GM12864 (cell line): ENCODE results near the gene VSTM1.

ENCODE experiments used
- DNase-seq: peaks from one replicate; pipeline ENCODE4 v3.0.0-alpha.2; 2011; ENCODE audit warnings: low read depth
- H3K4me3 ChIP-seq: 2 replicates; pipeline ENCODE4 v1.5.1; 2011; ENCODE audit warnings: mild to moderate bottlenecking, low read depth, low read length, control low read depth
- TF ChIP-seq, protein P1 (sequence below): IDR thresholded peaks from 2 replicates; pipeline ENCODE4 v1.5.1; 2011; ENCODE audit warnings: low read depth, mild to moderate bottlenecking, moderate library complexity, low read length, control low read depth, inconsistent platforms; ENCODE audit errors: missing control alignments

Gene VSTM1

DNA sequence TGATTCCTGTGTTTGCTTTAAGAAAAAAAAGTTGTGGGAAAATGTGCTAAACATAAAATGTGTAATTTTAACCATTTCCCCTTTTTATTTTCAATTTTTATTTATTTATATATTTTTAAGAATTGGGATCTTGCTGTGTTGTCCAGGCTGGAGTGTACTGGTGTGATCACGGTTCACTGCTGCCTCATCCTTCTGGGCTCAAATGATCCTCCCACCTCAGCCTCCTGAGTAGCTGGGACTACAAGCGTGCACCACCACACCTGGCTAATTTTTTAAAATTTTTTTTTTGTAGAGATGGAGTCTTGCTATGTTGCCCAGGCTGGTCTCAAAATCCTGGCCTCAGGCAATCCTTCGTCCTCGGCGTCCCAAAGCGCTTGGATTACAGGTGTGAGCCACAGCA lies 53.2 kb downstream of the VSTM1 start:
- TF ChIP-seq, protein P1, sequence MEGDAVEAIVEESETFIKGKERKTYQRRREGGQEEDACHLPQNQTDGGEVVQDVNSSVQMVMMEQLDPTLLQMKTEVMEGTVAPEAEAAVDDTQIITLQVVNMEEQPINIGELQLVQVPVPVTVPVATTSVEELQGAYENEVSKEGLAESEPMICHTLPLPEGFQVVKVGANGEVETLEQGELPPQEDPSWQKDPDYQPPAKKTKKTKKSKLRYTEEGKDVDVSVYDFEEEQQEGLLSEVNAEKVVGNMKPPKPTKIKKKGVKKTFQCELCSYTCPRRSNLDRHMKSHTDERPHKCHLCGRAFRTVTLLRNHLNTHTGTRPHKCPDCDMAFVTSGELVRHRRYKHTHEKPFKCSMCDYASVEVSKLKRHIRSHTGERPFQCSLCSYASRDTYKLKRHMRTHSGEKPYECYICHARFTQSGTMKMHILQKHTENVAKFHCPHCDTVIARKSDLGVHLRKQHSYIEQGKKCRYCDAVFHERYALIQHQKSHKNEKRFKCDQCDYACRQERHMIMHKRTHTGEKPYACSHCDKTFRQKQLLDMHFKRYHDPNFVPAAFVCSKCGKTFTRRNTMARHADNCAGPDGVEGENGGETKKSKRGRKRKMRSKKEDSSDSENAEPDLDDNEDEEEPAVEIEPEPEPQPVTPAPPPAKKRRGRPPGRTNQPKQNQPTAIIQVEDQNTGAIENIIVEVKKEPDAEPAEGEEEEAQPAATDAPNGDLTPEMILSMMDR = no peak
- no peak overlapping the region for H3K4me3 ChIP-seq
- DNase-seq = no peak

DNA sequence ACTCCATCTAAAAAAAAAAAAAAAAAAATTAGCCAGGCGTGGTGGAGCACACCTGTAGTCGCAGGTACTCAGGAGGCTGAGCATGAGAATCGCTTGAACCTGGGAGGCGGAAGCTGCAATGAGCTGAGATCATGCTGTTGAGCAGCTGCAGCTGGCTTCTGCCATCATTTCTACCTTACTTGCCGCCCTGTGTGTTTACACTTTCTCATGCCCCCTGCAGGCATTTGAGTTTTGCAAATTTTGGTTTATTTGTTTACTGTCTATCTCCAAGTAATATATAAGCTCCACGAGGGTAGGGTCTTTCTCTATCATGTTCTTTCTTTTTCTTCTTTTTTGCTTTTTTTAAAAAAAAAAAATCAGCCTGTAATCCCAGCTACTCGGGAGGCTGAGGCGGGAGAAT lies 54.3 kb downstream of the VSTM1 start:
- TF ChIP-seq, protein P1 = no peak
- H3K4me3 ChIP-seq = no peak overlapping the region
- DNase-seq = no peak

DNA sequence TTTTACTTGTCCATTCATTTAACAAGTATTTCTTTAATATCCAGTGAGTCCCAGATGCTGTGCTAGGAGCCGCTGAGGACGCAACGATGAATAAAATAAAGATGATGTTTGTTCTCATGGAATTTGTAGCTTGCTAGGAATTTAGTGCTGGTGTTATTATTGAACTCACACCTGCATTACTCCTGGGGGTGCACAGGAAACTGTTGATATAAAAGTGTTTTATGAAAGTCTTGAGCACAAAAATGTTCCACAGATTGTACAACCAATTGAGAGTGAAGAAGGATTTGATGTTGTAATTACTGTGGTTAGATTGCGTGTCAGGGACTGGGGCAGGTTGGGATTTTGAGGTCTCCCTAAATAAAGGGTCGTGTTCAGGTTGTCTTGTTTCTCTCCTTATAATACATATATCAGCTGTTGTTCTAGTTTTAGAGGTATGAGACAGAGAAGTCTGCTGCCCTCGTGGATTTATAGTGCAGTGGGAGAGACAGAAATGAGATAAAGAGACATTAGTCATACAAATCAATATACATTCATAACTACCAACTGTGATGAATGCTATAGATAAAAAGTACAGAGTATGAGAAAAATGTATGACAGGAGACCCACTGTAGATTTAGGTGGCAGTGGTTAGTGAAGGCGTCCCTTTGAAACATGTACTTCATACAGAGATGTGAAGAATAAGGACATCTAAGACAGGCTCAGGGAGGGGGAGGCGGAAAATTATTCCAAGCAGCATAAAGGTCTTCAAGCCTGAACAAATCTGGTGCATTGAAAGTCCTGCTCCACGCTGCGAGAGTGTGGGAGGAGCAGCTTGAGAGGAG lies 61.0 kb downstream of the VSTM1 start:
- no peak for DNase-seq
- TF ChIP-seq, protein P1 = no peak
- H3K4me3 ChIP-seq = no peak overlapping the region

DNA sequence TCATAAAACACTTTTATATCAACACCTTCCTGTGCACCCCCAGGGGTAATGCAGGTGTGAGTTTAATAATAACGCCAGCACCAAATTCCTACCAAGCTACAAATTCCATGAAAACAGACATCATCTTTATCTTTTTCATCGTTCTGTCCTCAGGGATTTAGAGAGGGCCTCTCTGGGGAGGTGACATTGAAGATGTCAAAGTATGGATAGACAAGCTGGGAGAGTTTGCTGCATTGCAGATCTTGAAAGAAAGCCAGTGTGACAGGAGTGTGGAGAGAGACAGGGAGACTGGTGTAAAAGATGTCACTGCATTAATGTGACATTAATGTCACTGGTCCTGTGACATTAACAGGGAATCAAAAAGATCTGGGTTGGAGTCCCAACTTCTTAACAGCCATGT lies 62.2 kb downstream of the VSTM1 start:
- TF ChIP-seq, protein P1 = no peak
- no peak overlapping the region for H3K4me3 ChIP-seq

DNA sequence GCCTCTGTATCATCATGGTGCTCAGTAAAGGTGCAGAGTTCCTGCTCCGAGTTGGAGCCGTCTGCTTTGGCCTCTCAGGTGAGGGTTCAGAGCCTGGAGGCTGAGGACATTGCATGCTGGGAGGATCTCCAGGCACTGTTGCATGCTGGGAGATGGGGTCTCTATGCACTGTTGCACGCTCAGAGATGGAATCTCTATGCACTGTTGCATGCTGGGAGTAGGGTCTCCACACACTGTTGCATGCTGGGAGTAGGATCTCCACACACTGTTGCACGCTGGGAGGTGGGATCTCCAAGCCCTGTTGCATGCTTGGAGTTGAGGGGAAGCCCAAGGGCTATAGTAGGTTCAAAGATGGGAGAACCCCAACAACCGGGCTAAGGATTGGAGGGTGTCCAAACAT lies 64.0 kb downstream of the VSTM1 start:
- no peak overlapping the region for H3K4me3 ChIP-seq
- TF ChIP-seq, protein P1 = no peak
- DNase-seq = no peak

More for the DNA sequence above, 62.2 kb downstream of the VSTM1 start:
- no peak for DNase-seq

DNA sequence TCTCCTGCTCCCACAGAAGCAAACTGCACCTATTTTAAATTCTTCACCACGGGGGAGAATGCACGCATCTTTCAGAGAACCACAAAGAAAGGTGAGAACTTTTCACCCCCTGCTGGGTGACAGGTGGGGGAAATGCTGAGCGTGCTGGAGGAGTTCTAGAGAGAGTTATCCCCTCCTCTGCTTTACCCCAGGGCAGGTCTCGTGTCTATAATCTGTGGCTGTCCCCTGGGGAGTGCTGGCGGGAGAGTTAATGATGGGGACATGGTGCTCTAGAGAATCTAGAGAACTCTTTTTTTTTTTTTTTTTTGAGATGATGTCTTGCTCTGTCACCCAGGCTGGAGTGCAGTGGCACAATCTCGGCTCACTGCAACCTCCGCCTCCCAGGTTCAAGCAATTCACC lies 65.5 kb downstream of the VSTM1 start:
- TF ChIP-seq, protein P1 = no peak
- no peak overlapping the region for H3K4me3 ChIP-seq
- no peak for DNase-seq

DNA sequence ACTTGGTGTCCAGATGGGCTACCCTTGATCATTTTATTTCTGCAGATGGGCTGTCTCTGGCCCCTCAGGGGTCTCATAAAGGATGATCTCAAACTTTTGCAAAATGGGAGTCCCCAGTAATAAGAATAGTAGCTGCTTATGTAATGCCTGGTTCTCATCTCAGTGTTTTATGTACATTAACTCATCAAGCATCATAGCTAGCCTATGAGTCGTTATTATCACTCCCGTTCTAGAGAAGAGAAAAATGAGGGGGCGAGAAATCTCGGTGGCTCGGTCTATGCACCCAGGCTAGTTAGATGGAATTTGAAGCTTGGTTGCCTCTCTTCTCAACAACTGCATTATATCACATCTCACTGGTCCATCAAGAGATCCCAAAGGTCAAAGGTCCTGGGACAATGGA lies 68.9 kb downstream of the VSTM1 start:
- TF ChIP-seq, protein P1 = no peak
- no peak overlapping the region for H3K4me3 ChIP-seq

More for the DNA sequence above, 68.9 kb downstream of the VSTM1 start:
- no peak for DNase-seq
